ENCODE data around the gene ADAT3.

Gene ADAT3

DNA sequence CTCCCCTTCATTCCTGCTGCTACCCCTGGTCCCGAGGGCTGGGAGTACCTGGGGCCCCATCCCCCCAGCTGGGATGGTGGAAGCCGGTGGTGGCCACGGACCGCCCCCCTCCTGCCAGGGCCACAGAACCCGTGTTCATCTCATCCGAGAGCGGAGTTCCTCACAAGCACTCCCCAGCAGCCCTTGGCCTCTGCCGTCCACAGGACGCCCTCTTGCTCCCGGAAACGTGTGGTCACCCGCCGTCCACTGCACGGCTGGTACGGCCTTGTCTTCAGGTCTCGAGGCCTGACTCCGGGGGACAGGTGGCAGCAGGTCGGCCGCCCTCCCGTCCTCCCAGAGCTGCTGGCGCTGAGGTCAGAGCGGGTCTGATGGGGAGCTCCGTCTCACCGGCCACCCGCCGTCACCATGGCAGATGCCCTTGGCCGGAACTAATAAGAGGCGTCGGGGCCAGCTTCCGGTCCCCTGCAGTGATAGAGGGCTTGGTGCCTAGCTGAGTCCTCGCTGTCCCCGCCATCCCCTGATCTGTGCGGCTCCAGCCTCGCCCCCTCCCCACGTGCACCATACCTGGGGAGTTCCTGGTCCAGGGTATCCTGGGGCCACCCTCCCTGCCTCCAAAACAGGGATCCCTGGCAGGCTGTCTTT is 19.2 kb downstream of the ADAT3 start:
- Histone ChIP-seq H3K36me3 (ENCODE audit: low read depth) (peaks cover 26% of the 10 kb centered on the region), H3K9me3 (ENCODE audit: severe bottlenecking) (no peaks in the 10 kb centered on the region), H3K4me3 (ENCODE audit: severe bottlenecking) (no peak overlapping the region), H3K4me1 (ENCODE audit: insufficient read depth, poor library complexity, severe bottlenecking) (no peaks in the 10 kb centered on the region), H3K27ac (ENCODE audit: poor library complexity, severe bottlenecking) (no peak overlapping the region), H3K27me3 (ENCODE audit: insufficient read depth, poor library complexity, severe bottlenecking) (no peaks in the 10 kb centered on the region)
- no peak for DNase-seq (ENCODE audit: low spot score)
- no peak for ATAC-seq (ENCODE audit: low read depth)
- TF ChIP-seq, protein P1, sequence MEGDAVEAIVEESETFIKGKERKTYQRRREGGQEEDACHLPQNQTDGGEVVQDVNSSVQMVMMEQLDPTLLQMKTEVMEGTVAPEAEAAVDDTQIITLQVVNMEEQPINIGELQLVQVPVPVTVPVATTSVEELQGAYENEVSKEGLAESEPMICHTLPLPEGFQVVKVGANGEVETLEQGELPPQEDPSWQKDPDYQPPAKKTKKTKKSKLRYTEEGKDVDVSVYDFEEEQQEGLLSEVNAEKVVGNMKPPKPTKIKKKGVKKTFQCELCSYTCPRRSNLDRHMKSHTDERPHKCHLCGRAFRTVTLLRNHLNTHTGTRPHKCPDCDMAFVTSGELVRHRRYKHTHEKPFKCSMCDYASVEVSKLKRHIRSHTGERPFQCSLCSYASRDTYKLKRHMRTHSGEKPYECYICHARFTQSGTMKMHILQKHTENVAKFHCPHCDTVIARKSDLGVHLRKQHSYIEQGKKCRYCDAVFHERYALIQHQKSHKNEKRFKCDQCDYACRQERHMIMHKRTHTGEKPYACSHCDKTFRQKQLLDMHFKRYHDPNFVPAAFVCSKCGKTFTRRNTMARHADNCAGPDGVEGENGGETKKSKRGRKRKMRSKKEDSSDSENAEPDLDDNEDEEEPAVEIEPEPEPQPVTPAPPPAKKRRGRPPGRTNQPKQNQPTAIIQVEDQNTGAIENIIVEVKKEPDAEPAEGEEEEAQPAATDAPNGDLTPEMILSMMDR (IDR thresholded peaks at IDR 0.05; ENCODE audit: poor library complexity, severe bottlenecking) = no peak

DNA sequence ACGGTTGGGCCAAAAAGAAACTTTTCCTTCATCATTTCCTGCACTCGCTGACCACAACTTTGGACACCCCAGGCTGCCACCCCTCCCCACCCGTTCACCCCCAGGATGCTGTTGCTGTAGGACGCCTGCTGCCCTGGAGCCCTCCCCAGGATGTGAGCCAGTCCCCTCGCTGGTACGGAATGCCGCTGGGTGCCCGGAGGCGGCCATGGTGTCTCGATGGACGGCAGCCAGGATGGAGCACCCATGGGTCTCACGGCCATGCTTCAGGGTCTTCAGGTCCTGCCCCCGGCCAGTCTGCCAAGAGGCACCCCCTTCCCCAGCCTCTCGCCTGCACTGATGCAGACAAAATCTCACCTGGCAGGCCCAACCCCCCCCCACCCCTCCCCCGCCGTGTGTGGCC is 20.3 kb downstream of the ADAT3 start:
- no peak overlapping the region for H3K4me3 ChIP-seq (ENCODE audit: severe bottlenecking)
- no peaks in the 10 kb centered on the region for H3K27me3 ChIP-seq (ENCODE audit: insufficient read depth, poor library complexity, severe bottlenecking)
- ATAC-seq (ENCODE audit: low read depth) (no peak), DNase-seq (ENCODE audit: low spot score) (no peak)
- TF ChIP-seq, protein P1 (IDR thresholded peaks at IDR 0.05; ENCODE audit: poor library complexity, severe bottlenecking) = no peak
- no peaks in the 10 kb centered on the region for H3K4me1 ChIP-seq (ENCODE audit: insufficient read depth, poor library complexity, severe bottlenecking)
- H3K27ac ChIP-seq (ENCODE audit: poor library complexity, severe bottlenecking) = no peak overlapping the region
- H3K36me3 ChIP-seq (ENCODE audit: low read depth) = peaks cover 18% of the 10 kb centered on the region
- H3K9me3 ChIP-seq (ENCODE audit: severe bottlenecking) = no peaks in the 10 kb centered on the region

DNA sequence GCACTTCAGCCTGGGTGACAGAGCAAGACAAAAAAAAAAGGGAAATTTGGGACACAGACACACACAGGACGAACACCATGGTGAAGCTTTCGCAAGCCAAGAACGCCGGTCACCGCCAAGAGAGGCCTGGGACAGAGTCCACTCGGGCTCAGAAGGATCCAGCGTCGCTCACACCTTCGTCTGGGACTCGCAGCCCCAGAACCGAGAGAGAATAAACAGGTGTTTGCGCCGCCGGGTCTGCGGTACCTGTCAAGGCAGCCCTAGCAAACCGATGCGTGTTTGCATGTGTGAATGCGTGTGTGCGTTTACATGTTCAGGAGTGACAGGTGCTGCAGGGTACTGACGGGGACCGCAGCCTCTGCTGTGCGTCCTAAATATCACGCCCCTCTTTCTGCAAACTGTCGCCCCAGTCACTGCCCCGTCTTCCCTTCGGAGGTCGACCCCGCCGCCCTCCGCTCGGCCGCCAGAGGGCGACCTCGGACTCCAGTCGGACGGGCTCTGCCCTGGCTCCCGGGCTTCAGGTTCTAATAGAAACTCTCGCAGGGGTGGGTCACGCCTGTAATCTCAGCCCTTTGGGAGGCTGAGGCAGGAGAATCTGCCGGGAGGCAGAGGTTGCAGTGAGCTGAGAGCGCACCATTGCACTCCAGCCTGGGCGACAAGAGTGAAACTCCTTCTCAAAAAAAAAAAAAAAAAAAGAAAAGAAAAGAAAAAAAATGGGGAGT is 24.0 kb downstream of the ADAT3 start:
- Histone ChIP-seq H3K4me3 (ENCODE audit: severe bottlenecking) (peak overlapping the region; percentile 21), H3K27ac (ENCODE audit: poor library complexity, severe bottlenecking) (no peak overlapping the region), H3K27me3 (ENCODE audit: insufficient read depth, poor library complexity, severe bottlenecking) (no peaks in the 10 kb centered on the region), H3K36me3 (ENCODE audit: low read depth) (0 out of 2 replicates have a peak, but pooled peaks cover 3% of the 10 kb centered on the region), H3K4me1 (ENCODE audit: insufficient read depth, poor library complexity, severe bottlenecking) (no peaks in the 10 kb centered on the region), H3K9me3 (ENCODE audit: severe bottlenecking) (peaks cover 3% of the 10 kb centered on the region)
- ATAC-seq (ENCODE audit: low read depth) (peak; percentile 81), DNase-seq (ENCODE audit: low spot score) (peak; percentile 66)
- TF ChIP-seq, protein P1 (IDR thresholded peaks at IDR 0.05; ENCODE audit: poor library complexity, severe bottlenecking) = peak; percentile 85

DNA sequence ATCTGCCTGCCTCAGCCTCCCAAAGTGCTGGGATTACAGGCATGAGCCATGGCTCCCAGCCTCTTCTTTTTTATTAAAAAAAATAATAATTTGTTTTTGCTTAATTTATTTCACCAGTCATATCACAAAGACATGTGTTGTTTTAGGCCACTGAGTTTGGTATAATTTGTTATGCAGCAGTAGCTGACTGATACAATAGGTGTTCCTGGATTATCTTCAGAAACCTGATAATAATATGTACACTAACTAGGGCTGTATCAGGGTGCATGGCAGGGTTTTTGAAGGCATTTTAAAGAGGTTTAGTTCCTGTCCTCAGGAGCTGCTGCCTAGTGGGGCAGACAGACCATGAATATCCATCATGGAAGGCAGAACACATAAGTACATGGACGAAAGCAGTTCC is 26.2 kb downstream of the ADAT3 start:
- no peak for DNase-seq (ENCODE audit: low spot score)
- Histone ChIP-seq H3K4me1 (ENCODE audit: insufficient read depth, poor library complexity, severe bottlenecking) (no peaks in the 10 kb centered on the region), H3K36me3 (ENCODE audit: low read depth) (no peaks in the 10 kb centered on the region), H3K9me3 (ENCODE audit: severe bottlenecking) (peaks cover 3% of the 10 kb centered on the region), H3K27ac (ENCODE audit: poor library complexity, severe bottlenecking) (no peak overlapping the region), H3K27me3 (ENCODE audit: insufficient read depth, poor library complexity, severe bottlenecking) (no peaks in the 10 kb centered on the region), H3K4me3 (ENCODE audit: severe bottlenecking) (no peak overlapping the region)
- TF ChIP-seq, protein P1 (IDR thresholded peaks at IDR 0.05; ENCODE audit: poor library complexity, severe bottlenecking) = no peak
- no peak for ATAC-seq (ENCODE audit: low read depth)

DNA sequence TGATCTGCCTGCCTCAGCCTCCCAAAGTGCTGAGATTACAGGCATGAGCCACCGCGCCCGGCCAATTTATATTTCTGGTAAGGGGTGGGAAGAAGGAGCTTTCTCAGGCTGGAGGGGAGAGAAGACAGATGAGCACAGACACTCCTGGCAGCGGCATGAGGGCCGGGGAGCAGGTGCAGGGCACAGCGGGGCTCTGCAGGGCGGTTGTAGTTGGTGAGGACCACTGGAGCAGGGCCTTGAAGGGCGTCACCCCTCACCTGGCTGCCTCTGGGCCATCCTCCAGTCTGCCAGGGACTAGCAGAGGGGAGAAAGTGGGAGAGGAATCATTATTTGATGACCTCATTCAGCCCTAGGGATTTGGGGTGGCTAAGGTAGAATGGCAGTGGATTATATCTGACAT is 27.2 kb downstream of the ADAT3 start:
- DNase-seq (ENCODE audit: low spot score) (no peak), ATAC-seq (ENCODE audit: low read depth) (no peak)
- no peak overlapping the region for H3K27ac ChIP-seq (ENCODE audit: poor library complexity, severe bottlenecking)
- H3K4me1 ChIP-seq (ENCODE audit: insufficient read depth, poor library complexity, severe bottlenecking) = no peaks in the 10 kb centered on the region
- H3K9me3 ChIP-seq (ENCODE audit: severe bottlenecking) = peaks cover 3% of the 10 kb centered on the region
- H3K4me3 ChIP-seq (ENCODE audit: severe bottlenecking) = no peak overlapping the region
- TF ChIP-seq, protein P1 (IDR thresholded peaks at IDR 0.05; ENCODE audit: poor library complexity, severe bottlenecking) = no peak
- H3K36me3 ChIP-seq (ENCODE audit: low read depth) = no peaks in the 10 kb centered on the region
- H3K27me3 ChIP-seq (ENCODE audit: insufficient read depth, poor library complexity, severe bottlenecking) = no peaks in the 10 kb centered on the region
